Activated CD4-positive, alpha-beta T cell treated with anti-CD3 and anti-CD28 coated beads, Interleukin-2, amount 50 U/mL, for 48 hours (primary cell): Measurements from ENCODE around the gene SKP1.

Experiments
- DNase-seq, 2 experiments: peaks; one replicate each; pipeline ENCODE4 v3.0.0-alpha.2; 2020

SKP1 gene

GRCh38 chr5:134111741-134112647 is 64.8 kb downstream of the SKP1 start:
- peak in 1 of 2 experiments; percentile 46 for DNase-seq

- DNase-seq, result no peak
These were observed 66.4 kb downstream of the SKP1 start for GRCh38 chr5:134110382-134110781.

- DNase-seq, result no peak
These were observed 69.0 kb downstream of the SKP1 start for GRCh38 chr5:134107779-134108178.

GRCh38 chr5:134106991-134107701 is 69.6 kb downstream of the SKP1 start:
- DNase-seq, result no peak

GRCh38 chr5:134103998-134104654 is 72.6 kb downstream of the SKP1 start:
- peak; percentile 60 to 71 for DNase-seq

GRCh38 chr5:134103397-134103796 is 73.4 kb downstream of the SKP1 start:
- peak in 1 of 2 experiments; percentile 64 for DNase-seq

GRCh38 chr5:134101686-134102439 is 74.9 kb downstream of the SKP1 start:
- peak; percentile 82 to 83 for DNase-seq

GRCh38 chr5:134100283-134101091 is 76.3 kb downstream of the SKP1 start:
- DNase-seq, result peak; percentile 83 to 90

- DNase-seq, result no peak
These were observed 76.8 kb downstream of the SKP1 start for GRCh38 chr5:134099939-134100282.

- DNase-seq, result no peak
These were observed 77.4 kb downstream of the SKP1 start for GRCh38 chr5:134099288-134099872.
